RWPE2 (cell line): ENCODE data around the gene MMP24OS.

Experiments used
- ATAC-seq: fragments of 200-7000 bp; cut with Tn5 transposase; 3 replicates; pipeline ENCODE4 v1.9.1; 2021; ENCODE audit warnings: low read depth
- DNase-seq: peaks from one replicate; pipeline ENCODE4 v3.0.0-alpha.2; 2020; ENCODE audit warnings: low spot score
- H3K27ac ChIP-seq: fragments of 450-650 bp; 2 replicates; pipeline ENCODE4 v1.5.1; 2017; ENCODE audit warnings: mild to moderate bottlenecking; ENCODE audit not compliant: poor library complexity, severe bottlenecking
- H3K27me3 ChIP-seq: fragments of 250-450 bp; sonication (Bioruptor Pico); 2 replicates; pipeline ENCODE4 v1.5.1; 2021; ENCODE audit warnings: mild to moderate bottlenecking, moderate library complexity; ENCODE audit not compliant: insufficient read depth, poor library complexity, severe bottlenecking
- H3K36me3 ChIP-seq: fragments of 250-450 bp; sonication (Bioruptor Pico); 2 replicates; pipeline ENCODE4 v1.5.1; 2020; ENCODE audit warnings: low read depth, mild to moderate bottlenecking, moderate library complexity
- H3K4me1 ChIP-seq: fragments of 250-450 bp; sonication (Bioruptor Pico); 2 replicates; pipeline ENCODE4 v1.5.1; 2021; ENCODE audit warnings: mild to moderate bottlenecking, moderate library complexity; ENCODE audit not compliant: insufficient read depth, poor library complexity, severe bottlenecking
- H3K4me3 ChIP-seq: fragments of 250-450 bp; sonication (Bioruptor Pico); 2 replicates; pipeline ENCODE4 v1.5.1; 2021; ENCODE audit warnings: mild to moderate bottlenecking, moderate library complexity; ENCODE audit not compliant: severe bottlenecking
- H3K9me3 ChIP-seq: fragments of 250-450 bp; sonication (Bioruptor Pico); 2 replicates; pipeline ENCODE4 v1.5.1; 2021; ENCODE audit warnings: mild to moderate bottlenecking, moderate library complexity; ENCODE audit not compliant: severe bottlenecking
- TF ChIP-seq, protein P1 (sequence below): fragments of 450-650 bp; IDR thresholded peaks from one replicate; pipeline ENCODE4 v1.5.1; 2017; ENCODE audit warnings: mild to moderate bottlenecking, moderate library complexity; ENCODE audit not compliant: poor library complexity, severe bottlenecking

MMP24OS gene

DNA sequence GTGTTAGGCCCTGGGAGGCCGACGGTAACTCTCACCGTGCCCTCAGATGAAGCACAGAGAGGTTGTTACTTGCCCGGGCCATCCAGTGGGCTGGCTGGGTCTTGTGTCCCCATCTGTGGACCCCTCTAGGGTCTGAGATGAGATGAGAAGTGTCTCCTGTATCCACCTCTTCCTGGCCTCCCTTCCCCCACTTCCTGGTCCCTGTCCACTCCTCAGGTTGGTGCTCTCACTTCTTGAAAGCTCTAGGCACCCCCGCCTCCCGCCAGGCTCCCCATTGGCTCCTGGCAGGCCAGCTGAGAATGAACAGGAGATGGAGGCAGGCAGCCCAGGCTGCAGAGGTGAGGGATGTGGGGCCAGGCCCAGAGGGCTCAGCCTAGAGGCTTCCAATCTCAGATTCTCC, 1.5 kb downstream of the MMP24OS start:
- H3K27me3 ChIP-seq: no peaks in the 10 kb centered on the region
- DNase-seq: peak; percentile 78
- no peak for ATAC-seq
- peaks cover 53% of the 10 kb centered on the region for H3K36me3 ChIP-seq
- no peaks in the 10 kb centered on the region for H3K9me3 ChIP-seq
- peak overlapping the region; percentile 60 for H3K4me3 ChIP-seq
- TF ChIP-seq, protein P1, sequence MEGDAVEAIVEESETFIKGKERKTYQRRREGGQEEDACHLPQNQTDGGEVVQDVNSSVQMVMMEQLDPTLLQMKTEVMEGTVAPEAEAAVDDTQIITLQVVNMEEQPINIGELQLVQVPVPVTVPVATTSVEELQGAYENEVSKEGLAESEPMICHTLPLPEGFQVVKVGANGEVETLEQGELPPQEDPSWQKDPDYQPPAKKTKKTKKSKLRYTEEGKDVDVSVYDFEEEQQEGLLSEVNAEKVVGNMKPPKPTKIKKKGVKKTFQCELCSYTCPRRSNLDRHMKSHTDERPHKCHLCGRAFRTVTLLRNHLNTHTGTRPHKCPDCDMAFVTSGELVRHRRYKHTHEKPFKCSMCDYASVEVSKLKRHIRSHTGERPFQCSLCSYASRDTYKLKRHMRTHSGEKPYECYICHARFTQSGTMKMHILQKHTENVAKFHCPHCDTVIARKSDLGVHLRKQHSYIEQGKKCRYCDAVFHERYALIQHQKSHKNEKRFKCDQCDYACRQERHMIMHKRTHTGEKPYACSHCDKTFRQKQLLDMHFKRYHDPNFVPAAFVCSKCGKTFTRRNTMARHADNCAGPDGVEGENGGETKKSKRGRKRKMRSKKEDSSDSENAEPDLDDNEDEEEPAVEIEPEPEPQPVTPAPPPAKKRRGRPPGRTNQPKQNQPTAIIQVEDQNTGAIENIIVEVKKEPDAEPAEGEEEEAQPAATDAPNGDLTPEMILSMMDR: no peak
- peaks cover 35% of the 10 kb centered on the region for H3K4me1 ChIP-seq
- H3K27ac ChIP-seq: peak overlapping the region; percentile 88

DNA sequence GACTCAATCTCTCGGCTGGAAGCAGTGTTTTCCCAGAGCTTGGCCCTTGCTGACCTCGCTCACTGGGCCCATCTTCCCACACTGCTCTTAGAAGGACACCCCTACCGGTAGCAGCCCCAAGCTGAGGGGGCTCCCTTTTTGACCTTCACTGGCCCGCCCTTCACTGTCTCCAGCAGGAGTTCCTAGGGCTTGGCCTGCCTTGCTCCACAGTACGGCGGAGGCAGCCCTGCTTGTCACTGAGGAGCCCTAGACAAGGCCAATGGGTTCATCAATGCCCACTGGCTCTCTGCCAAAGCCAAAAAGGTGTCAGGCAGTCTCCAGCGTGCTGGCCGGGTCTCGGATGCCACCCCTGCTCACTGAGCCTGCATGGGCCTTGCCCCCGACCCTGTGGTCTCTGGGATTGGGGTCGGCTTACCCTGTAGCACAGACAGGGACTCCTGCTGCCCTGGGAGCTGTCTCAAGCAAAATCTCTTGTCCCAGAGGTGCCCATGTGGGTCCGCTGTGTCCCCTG, 2.1 kb downstream of the MMP24OS start:
- Histone ChIP-seq H3K27ac (peak overlapping the region; percentile 88), H3K4me1 (peaks cover 34% of the 10 kb centered on the region), H3K27me3 (no peaks in the 10 kb centered on the region), H3K36me3 (peaks cover 47% of the 10 kb centered on the region), H3K9me3 (no peaks in the 10 kb centered on the region), H3K4me3 (no peak overlapping the region)
- DNase-seq: peak; percentile 85
- TF ChIP-seq, protein P1: no peak
- ATAC-seq: no peak

DNA sequence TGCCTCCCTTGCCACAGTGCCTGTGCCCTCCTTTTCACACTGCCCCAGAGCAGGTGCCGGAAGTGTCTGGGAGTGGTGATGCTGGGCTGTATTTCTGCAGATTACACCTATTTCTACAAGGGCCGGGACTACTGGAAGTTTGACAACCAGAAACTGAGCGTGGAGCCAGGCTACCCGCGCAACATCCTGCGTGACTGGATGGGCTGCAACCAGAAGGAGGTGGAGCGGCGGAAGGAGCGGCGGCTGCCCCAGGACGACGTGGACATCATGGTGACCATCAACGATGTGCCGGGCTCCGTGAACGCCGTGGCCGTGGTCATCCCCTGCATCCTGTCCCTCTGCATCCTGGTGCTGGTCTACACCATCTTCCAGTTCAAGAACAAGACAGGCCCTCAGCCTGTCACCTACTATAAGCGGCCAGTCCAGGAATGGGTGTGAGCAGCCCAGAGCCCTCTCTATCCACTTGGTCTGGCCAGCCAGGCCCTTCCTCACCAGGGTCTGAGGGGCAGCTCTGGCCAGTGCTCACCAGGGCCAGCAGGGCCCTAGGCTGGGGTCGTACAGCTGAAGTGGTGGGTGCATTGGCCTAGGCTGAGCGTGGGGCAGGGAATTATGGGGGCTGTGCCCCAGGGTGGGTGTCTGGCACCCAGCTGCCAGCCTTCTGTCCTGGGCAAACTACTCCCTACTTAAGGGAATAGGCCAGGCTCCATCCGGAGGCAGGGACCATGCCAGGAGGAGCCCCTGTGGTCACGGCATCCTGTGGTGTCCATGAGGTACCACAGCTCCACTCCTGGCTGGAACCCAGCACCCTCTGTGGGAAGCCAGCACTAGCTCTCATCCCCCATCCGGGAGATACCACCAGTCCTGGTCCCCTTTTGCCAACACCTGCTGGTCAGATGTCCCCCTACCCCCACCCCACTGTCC, 3.5 kb downstream of the MMP24OS start:
- no peaks in the 10 kb centered on the region for H3K27me3 ChIP-seq
- H3K36me3 ChIP-seq: peaks cover 34% of the 10 kb centered on the region
- no peak for ATAC-seq
- no peaks in the 10 kb centered on the region for H3K9me3 ChIP-seq
- peaks cover 21% of the 10 kb centered on the region for H3K4me1 ChIP-seq
- TF ChIP-seq, protein P1: no peak
- no peak overlapping the region for H3K4me3 ChIP-seq
- no peak overlapping the region for H3K27ac ChIP-seq
- peak; percentile 85 for DNase-seq

DNA sequence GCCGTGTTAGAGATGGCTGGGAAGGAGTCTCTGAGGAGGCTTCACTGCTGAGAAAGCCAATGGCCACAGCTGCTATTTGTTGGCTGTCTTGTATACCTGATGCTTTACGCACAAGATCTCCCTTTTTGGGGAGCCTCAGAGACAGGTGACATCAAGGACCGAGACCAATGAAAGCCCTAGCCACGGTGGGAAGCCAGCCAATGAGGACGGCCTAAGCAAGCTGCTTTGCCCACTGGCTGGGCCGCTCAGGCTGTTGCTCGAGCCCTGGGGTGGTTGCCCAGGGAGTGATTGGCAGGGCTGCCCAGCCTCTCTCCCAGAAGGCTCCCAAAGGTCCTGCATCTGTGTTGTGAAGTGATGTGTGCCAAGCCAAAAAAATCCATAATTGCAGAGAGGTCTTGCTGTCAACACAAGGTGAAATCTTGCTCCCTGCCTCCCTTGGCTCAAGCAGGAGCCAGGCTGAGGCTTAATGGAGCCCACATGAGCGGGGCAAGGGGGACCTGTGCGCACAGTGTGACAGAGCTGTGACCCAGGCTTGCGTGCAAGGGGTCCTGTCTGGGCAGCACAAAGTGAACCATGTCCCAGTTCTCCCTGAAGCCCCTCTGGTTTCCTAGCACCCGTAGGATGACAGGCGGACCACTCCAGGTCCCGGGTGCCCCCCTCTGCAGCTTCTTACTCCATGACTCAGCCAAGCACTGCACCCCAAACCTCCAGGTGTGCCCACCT, 4.3 kb downstream of the MMP24OS start:
- no peaks in the 10 kb centered on the region for H3K9me3 ChIP-seq
- TF ChIP-seq, protein P1: no peak
- no peak overlapping the region for H3K27ac ChIP-seq
- H3K27me3 ChIP-seq: no peaks in the 10 kb centered on the region
- H3K36me3 ChIP-seq: peaks cover 25% of the 10 kb centered on the region
- peaks cover 12% of the 10 kb centered on the region for H3K4me1 ChIP-seq
- no peak overlapping the region for H3K4me3 ChIP-seq
- DNase-seq (peak; percentile 89), ATAC-seq (no peak)
